Activated T-helper 1 cell treated with anti-CD3 and anti-CD28 coated beads, Interleukin-2, amount 50 U/mL, for 16 hours (primary cell): ENCODE results near the gene FREM3.
"Not testable (repeated sequence)": the region's sequence is repeated elsewhere in the genome, so short reads cannot be mapped to it uniquely, and the experiment has no call there.

Experiments used
- DNase-seq, 2 donors: peaks; one replicate each; pipeline ENCODE4 v3.0.0-alpha.2; 2020; ENCODE audit warnings: low read depth in 1 of 2, low spot score in 1 of 2

FREM3 gene

GRCh38 chr4:143586080-143586479, 114.4 kb downstream of the FREM3 start:
- DNase-seq = no peak

DNA sequence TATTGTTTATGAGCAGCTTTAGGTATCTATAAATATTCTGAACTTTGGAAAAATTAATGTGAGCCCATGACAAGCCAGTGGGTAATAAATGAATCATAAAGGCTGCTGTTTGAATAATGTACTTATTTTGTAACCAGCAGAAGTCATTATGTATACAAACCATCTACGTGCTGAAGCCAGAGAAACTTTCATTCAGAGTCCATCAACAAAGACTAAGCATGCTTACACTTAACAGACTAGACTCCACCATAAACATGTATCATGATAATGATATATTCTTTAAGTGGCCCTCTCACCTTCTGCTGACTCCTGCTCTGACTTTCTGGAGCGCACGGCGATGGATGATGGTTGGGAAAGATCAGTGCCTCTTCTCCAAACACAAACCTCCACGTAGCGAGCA, 114.9 kb downstream of the FREM3 start:
- DNase-seq = no peak

GRCh38 chr4:143581331-143581946, 119.0 kb downstream of the FREM3 start:
- no peak for DNase-seq

- DNase-seq = no peak
These were observed 125.1 kb downstream of the FREM3 start for GRCh38 chr4:143575331-143575730.

- DNase-seq = no peak
These were observed 136.0 kb downstream of the FREM3 start for GRCh38 chr4:143564472-143564871.

GRCh38 chr4:143559757-143560147, 140.7 kb downstream of the FREM3 start:
- no peak for DNase-seq

- DNase-seq = peak; percentile 31 to 43
These were observed 141.4 kb downstream of the FREM3 start for GRCh38 chr4:143558823-143559756.

DNA sequence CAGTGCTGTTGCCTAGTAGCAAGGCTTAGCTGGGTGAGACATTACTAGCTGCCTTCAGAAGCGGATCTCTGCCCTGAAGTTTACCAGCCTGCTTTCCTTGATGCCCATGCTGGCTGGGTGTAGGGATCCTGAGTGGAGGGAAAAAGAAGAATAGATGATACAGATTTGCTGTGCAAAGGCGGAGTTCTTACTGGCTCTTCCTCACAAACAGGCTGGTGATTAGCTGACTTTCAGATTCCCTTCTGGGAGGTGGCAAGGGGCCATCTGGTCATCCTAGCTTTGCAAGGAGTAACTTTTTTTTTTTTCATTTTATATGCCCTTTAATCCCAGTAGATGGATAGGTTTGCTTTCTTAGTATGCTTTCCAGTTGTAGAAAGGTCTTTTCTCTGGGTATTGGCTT, 142.2 kb downstream of the FREM3 start:
- no peak for DNase-seq

- no peak for DNase-seq
These were observed 144.8 kb downstream of the FREM3 start for GRCh38 chr4:143555676-143556075.

DNA sequence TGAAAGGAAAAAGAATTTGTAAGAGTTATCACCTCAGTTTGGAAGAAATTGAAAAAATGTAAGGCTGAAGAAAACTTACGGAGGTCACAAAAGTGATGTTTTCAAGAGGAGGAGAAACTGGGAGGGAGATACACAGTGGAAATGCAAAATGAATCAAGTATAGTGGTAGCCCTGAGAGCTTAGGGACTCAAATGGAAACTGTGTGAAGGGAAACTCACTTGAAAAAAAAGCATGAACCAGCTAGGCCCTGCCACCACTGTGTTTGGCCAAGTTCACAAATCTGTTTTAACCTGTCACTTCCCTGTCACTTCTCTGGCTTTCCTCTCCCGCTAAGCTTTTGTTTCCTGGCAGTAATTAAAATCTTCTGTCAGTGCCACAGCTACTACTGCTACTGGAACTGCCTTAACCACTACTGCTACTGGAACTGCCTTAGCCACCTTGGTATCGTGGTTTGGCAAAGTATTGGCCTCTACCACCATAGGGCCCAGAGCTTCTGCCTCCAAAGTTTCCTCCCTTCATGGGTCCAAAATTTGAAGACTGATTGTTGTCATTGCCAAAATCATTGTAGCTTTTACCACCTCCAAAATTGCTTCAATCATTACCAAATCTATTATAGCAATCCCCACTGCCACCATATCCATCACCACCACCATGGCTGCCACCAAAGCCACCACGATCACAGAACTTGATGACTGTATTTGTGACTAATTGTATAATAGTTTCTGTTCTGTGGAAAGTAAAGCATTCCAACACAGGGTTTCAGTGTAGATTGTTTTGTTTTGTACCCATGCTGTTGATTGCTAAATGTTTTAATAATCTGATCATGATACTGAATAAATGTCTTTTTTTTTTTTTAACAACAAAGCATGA, 145.5 kb downstream of the FREM3 start:
- no peak for DNase-seq

DNA sequence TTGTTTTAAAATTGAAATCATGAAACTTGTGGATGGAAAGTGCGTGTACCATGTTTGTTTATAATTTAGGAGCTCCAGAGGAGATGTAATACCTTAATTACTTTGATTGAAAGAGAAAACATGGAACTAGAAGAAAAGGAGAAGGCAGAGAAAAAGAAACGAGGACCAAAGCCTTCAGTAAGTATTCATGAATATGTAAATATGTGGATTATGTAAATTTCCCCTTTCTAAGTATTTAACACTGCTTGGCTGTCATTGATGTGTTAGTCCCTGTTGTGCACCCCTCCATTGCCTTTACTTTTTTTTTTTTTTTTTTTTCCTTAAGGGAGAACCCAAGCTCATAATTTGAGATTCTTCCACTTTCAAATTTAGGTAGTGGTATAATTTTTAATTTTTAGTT, 150.5 kb downstream of the FREM3 start:
- no peak for DNase-seq

DNA sequence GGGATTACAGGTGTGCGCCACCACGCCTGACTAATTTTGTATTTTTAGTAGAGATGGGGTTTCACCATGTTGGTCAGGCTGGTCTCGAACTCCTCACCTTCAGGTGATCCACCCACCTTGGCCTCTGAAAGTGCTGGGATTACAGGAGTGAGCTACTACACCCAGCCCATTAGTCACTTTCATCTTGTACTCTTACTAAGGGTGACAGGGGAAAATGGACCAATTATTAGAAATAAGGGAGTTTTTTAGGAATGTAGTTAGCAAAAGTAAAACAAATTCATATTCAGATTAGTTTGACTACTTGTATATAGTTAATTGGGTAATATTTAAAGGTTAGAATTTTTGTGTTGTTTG, 160.8 kb downstream of the FREM3 start:
- no peak for DNase-seq

GRCh38 chr4:143538979-143539669, 161.4 kb downstream of the FREM3 start:
- no peak for DNase-seq

DNA sequence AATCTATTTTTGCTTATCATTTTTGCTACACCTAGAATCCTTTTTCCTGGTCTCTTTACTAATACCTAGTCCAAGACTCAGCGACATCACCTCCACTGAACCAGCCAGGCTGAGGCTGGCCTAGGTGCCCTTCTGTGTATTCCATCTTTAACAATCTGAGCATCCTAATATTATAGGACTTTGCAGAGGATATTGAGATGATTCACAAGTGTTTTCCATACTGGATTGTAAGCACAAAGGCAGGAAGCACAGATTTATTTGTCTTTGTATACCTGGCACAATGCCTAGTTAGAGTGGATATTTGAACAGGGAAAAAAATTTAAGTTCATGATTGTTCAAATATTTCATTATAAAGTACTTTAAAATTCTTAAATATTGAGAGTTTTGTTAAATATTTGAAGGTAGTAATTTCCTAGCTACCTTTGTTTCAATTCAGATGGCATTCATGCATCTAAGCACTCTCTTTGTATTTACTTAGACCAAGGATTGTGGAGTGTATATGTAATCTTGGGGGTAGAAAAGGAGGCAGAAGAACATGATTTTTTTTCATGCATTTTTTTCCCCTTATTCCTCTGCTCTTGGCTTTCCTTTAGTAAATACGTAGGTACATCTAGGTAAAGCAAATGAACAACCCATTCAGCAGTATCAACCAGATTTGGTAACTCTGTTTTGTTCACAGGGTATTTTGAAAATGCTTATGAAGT, 168.5 kb downstream of the FREM3 start:
- no peak for DNase-seq

DNA sequence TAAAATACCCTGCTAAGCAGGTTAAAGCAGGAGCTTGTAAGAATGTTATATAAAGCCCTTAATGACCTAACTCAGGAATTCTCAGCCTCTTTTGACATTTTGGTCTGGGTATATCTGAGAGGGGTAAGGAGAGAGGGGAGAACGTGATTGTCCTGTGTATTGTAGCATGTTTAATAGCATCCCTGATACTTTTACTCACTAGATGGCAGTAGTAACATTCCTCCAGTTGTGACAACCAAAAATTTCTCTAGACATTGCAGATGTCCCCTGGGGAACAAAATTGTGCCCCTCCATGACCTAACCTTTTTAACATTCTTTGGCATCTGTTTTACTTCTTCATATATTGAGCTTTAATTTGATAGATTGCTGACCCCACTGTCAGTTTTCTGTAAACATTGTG, 169.1 kb downstream of the FREM3 start:
- DNase-seq = no peak

- DNase-seq = not testable (repeated sequence)
These were observed 172.4 kb downstream of the FREM3 start for GRCh38 chr4:143528046-143528445.
